WTC11 (cell line): ENCODE data around the gene IL17RA. TPM values are rescaled to one million over a fixed set of nuclear protein-coding genes. Genes with fewer than 3 reads are reported as not detected.

Experiments used
- ATAC-seq: fragments of 200-7000 bp; cut with Tn5 transposase; 2 replicates; pipeline ENCODE4 v1.10.0; 2021; ENCODE audit warnings: mild to moderate bottlenecking, moderate library complexity
- CTCF ChIA-PET: fragments of 300-600 bp; sonication (Branson Sonifier 250); formaldehyde crosslinking; loops from one replicate; lab custom pipeline; 2021; ENCODE audit warnings: antibody characterized with exemption; lab: Charles Lee
- POLR2A ChIA-PET: fragments of 350-600 bp; sonication (Branson Sonifier 250); formaldehyde crosslinking; loops from one replicate; lab custom pipeline; 2021; ENCODE audit warnings: antibody characterized with exemption; lab: Charles Lee
- DNase-seq: peaks from one replicate; pipeline ENCODE4 v3.0.0; 2021; ENCODE audit warnings: low spot score
- H3K27ac Mint-ChIP-seq: 2 replicates; pipeline ENCODE4 v1.8.0; 2021; ENCODE audit warnings: mixed read lengths
- H3K27me3 Mint-ChIP-seq: 2 replicates; pipeline ENCODE4 v1.8.0; 2021; ENCODE audit warnings: low read depth, mild to moderate bottlenecking, moderate library complexity, mixed read lengths
- H3K36me3 Mint-ChIP-seq: 2 replicates; pipeline ENCODE4 v1.8.0; 2021; ENCODE audit warnings: mixed read lengths
- H3K4me1 Mint-ChIP-seq: 2 replicates; pipeline ENCODE4 v1.8.0; 2022; ENCODE audit warnings: mixed read lengths
- H3K4me3 Mint-ChIP-seq: 2 replicates; pipeline ENCODE4 v1.8.0; 2021; ENCODE audit warnings: mild to moderate bottlenecking, moderate library complexity, mixed read lengths
- H3K9me3 Mint-ChIP-seq: 2 replicates; pipeline ENCODE4 v1.8.0; 2021; ENCODE audit warnings: mixed read lengths
- ATF6 ChIP-seq: sonication (generic); formaldehyde crosslinking; IDR thresholded peaks from 2 replicates; pipeline ENCODE4 v1.8.1; 2023; ENCODE audit warnings: mild to moderate bottlenecking, missing genetic modification reagents
- CDX4 ChIP-seq: fragments of 250-450 bp; sonication (Bioruptor Pico); IDR thresholded peaks from 2 replicates; pipeline ENCODE4 v1.9.0; 2021; ENCODE audit warnings: moderate library complexity, mild to moderate bottlenecking, inconsistent platforms, borderline replicate concordance
- EMX1 ChIP-seq: fragments of 250-450 bp; sonication (Bioruptor Pico); IDR thresholded peaks from 2 replicates; pipeline ENCODE4 v1.8.0; 2021; ENCODE audit warnings: mild to moderate bottlenecking
- FOXJ3 ChIP-seq: sonication (generic); formaldehyde crosslinking; IDR thresholded peaks from 2 replicates; pipeline ENCODE4 v1.9.0; 2021; ENCODE audit warnings: missing genetic modification reagents, mild to moderate bottlenecking, borderline replicate concordance
- FOXK1 ChIP-seq: sonication (generic); formaldehyde crosslinking; IDR thresholded peaks from 2 replicates; pipeline ENCODE4 v1.8.0; 2022; ENCODE audit warnings: mild to moderate bottlenecking, moderate library complexity, missing genetic modification reagents
- GABPB1 ChIP-seq: sonication (generic); formaldehyde crosslinking; IDR thresholded peaks from 2 replicates; pipeline ENCODE4 v1.8.1; 2023; ENCODE audit warnings: mild to moderate bottlenecking, missing genetic modification reagents
- GTF2I ChIP-seq: fragments of 250-450 bp; sonication (Bioruptor Pico); conservative IDR thresholded peaks from 2 replicates; pipeline ENCODE4 v1.4.0; 2021; ENCODE audit warnings: mild to moderate bottlenecking
- KAT7 ChIP-seq: sonication (generic); formaldehyde crosslinking; IDR thresholded peaks from 2 replicates; pipeline ENCODE4 v1.8.1; 2023; ENCODE audit warnings: missing genetic modification reagents, mild to moderate bottlenecking, borderline replicate concordance
- MXD4 ChIP-seq: fragments of 250-450 bp; sonication (Bioruptor Pico); IDR thresholded peaks from 2 replicates; pipeline ENCODE4 v1.8.0; 2021; ENCODE audit warnings: mild to moderate bottlenecking, moderate library complexity, borderline replicate concordance
- SP1 ChIP-seq: sonication (generic); formaldehyde crosslinking; conservative IDR thresholded peaks from 2 replicates; pipeline ENCODE4 v1.8.1; 2022; ENCODE audit warnings: missing genetic modification reagents
- USF2 ChIP-seq: sonication (generic); formaldehyde crosslinking; IDR thresholded peaks from 2 replicates; pipeline ENCODE4 v1.8.1; 2023; ENCODE audit warnings: mild to moderate bottlenecking, missing genetic modification reagents, moderate library complexity
- ZBTB43 ChIP-seq: sonication (generic); formaldehyde crosslinking; IDR thresholded peaks from 2 replicates; pipeline ENCODE4 v1.8.1; 2023; ENCODE audit warnings: mild to moderate bottlenecking, missing genetic modification reagents
- total RNA-seq: library from RNA; stranded (reverse); gene quantifications from 3 replicates; pipeline ENCODE4 v1.2.3, GENCODE V29; 2021
- TF ChIP-seq, protein P1 (sequence below): sonication (generic); formaldehyde crosslinking; IDR thresholded peaks from 2 replicates; pipeline ENCODE4 v1.8.0; 2023; ENCODE audit warnings: mild to moderate bottlenecking, missing genetic modification reagents

The IL17RA gene
- total RNA-seq, 1 experiment from 2014 or later: 7.9 TPM

DNA sequence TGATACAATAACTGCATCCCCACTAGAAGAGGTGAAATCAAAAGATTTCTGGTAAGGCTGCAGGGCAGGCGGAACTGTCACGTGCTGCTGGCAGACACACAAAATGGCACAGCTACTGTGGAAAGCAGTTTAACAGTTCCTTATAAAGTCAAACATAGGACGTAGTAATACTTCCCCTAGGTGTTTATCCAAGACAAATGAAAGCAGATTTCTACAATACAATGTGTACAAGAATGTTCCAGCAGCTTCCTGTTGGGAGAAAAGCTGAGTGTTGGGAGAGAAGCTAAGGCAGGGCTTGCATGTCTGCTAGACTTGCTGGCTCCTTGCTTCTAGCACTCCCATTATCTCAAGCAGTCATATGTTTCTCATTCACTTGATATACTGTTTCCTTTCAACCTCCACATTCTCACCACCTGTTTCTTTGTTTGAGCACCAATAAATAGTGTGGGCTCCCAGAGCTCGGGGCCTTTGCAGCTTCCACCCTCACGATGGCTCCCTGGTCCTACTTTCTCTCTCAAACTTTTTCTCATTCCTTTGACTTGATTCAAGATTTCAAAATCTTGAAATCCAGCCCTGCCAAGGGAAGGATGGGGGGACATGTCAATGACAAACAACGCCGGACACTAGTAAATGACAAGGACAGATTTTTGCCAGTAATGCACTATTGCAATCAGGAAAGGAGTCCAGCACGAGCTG lies 21.2 kb upstream of the IL17RA start (continued):
- no peak for TF ChIP-seq ZBTB43 (CRISPR knock-in tag)
- no peak for TF ChIP-seq GTF2I (CRISPR knock-in tag)
- no peak for TF ChIP-seq MXD4 (CRISPR knock-in tag)
- TF ChIP-seq, all 79 proteins: peak for 0

GRCh38 chr22:17064498-17065100 lies 20.2 kb upstream of the IL17RA start:
- H3K27me3 Mint-ChIP-seq: peaks cover 11% of the 10 kb centered on the region
- TF ChIP-seq SP1 (CRISPR knock-in tag) (no peak), EMX1 (CRISPR knock-in tag) (no peak), KAT7 (CRISPR knock-in tag) (no peak), ATF6 (no peak), FOXK1 (CRISPR knock-in tag) (no peak), GABPB1 (CRISPR knock-in tag) (no peak)
- TF ChIP-seq, protein P1, sequence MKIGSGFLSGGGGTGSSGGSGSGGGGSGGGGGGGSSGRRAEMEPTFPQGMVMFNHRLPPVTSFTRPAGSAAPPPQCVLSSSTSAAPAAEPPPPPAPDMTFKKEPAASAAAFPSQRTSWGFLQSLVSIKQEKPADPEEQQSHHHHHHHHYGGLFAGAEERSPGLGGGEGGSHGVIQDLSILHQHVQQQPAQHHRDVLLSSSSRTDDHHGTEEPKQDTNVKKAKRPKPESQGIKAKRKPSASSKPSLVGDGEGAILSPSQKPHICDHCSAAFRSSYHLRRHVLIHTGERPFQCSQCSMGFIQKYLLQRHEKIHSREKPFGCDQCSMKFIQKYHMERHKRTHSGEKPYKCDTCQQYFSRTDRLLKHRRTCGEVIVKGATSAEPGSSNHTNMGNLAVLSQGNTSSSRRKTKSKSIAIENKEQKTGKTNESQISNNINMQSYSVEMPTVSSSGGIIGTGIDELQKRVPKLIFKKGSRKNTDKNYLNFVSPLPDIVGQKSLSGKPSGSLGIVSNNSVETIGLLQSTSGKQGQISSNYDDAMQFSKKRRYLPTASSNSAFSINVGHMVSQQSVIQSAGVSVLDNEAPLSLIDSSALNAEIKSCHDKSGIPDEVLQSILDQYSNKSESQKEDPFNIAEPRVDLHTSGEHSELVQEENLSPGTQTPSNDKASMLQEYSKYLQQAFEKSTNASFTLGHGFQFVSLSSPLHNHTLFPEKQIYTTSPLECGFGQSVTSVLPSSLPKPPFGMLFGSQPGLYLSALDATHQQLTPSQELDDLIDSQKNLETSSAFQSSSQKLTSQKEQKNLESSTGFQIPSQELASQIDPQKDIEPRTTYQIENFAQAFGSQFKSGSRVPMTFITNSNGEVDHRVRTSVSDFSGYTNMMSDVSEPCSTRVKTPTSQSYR (CRISPR knock-in tag): no peak
- TF ChIP-seq, all 79 proteins: peak for 0
- ATAC-seq: no peak
- no peaks in the 10 kb centered on the region for H3K36me3 Mint-ChIP-seq
- H3K27ac Mint-ChIP-seq: no peak overlapping the region
- ChIA-PET CTCF (interaction anchor here (1.4 kb wide), 1 partner anchor 10 kb away, joined by 5 read pairs; no protein-coding TSS in a partner anchor), POLR2A (no interaction called here)
- H3K9me3 Mint-ChIP-seq: no peaks in the 10 kb centered on the region
- no peak for DNase-seq
- H3K4me1 Mint-ChIP-seq: no peaks in the 10 kb centered on the region
- no peak overlapping the region for H3K4me3 Mint-ChIP-seq

- ChIA-PET POLR2A (no interaction called here), CTCF (no interaction called here)
- Mint-ChIP-seq H3K9me3 (no peaks in the 10 kb centered on the region), H3K27ac (no peak overlapping the region), H3K4me3 (no peak overlapping the region), H3K27me3 (peaks cover 6% of the 10 kb centered on the region), H3K36me3 (no peaks in the 10 kb centered on the region)
- no peak for DNase-seq
- TF ChIP-seq FOXJ3: no peak
- TF ChIP-seq CDX4 (CRISPR knock-in tag): no peak
- TF ChIP-seq USF2 (CRISPR knock-in tag): no peak
- TF ChIP-seq, all 79 proteins: peak for 0
- no peak for ATAC-seq
- H3K4me1 Mint-ChIP-seq: no peaks in the 10 kb centered on the region
Measured at GRCh38 chr22:17065433-17065832, 19.4 kb upstream of the IL17RA start.
